HCT116 (cell line): ENCODE results near the gene SCRN2. TPM values are rescaled to one million over a fixed set of nuclear protein-coding genes. Genes with fewer than 3 reads are reported as not detected.
A peak's percentile ranks its signal among the peaks of the same experiment; 100 is the strongest.

ENCODE experiments used
- ATAC-seq: fragments of 200-7000 bp; cut with Tn5 transposase; 2 replicates; pipeline ENCODE4 v1.9.1; 2020; ENCODE audit warnings: mild to moderate bottlenecking, moderate library complexity
- BruUV-seq: library from RNA; stranded (reverse); fragments of 400-500 nt; replicated peaks from 2 replicates; lab custom pipeline; 2021; lab: Mats Ljungman, UMichigan
- CTCF ChIA-PET: fragments of 300-600 bp; sonication (Branson Sonifier 250); formaldehyde crosslinking; loops from one replicate; lab custom pipeline; 2021; ENCODE audit warnings: antibody characterized with exemption; lab: Charles Lee
- POLR2A ChIA-PET: fragments of 300-600, 350-600 bp; sonication (Branson Sonifier 250); formaldehyde crosslinking; loops from one replicate; lab custom pipeline; 2021; ENCODE audit warnings: antibody characterized with exemption; lab: Charles Lee
- RAD21 ChIA-PET, 2 experiments: fragments of 300-600 bp; sonication (Branson Sonifier 250); formaldehyde crosslinking; loops; one replicate each; lab custom pipeline; 2023; ENCODE audit warnings: low total read pairs in 2 of 2; ENCODE audit not compliant: uncharacterized antibody in 2 of 2, unreplicated experiment in 2 of 2, low non-redundant PET in 1 of 2; lab: Charles Lee
- DNase-seq: peaks from one replicate; pipeline ENCODE4 v3.0.0-alpha.2; 2010; ENCODE audit warnings: low read depth, low spot score
- H2AFZ ChIP-seq: fragments of 200-600 bp; shearing (Covaris generic), sonication (generic); 2 replicates; pipeline ENCODE4 v1.6.1; 2017; ENCODE audit warnings: low read depth, mixed run types, mixed read lengths, antibody characterized with exemption, low read length; ENCODE audit not compliant: poor library complexity, severe bottlenecking
- H3K27ac ChIP-seq: 2 replicates; pipeline ENCODE4 v1.5.1; 2012; ENCODE audit warnings: low read depth, low read length
- H3K27me3 ChIP-seq: fragments of 200-600 bp; sonication (generic); 2 replicates; pipeline ENCODE4 v1.6.1; 2016; ENCODE audit warnings: mixed run types, low read length, mixed read lengths; ENCODE audit not compliant: insufficient read depth
- H3K36me3 ChIP-seq, 2 experiments: fragments of 200-500 bp in 1 of 2; fragments of 200-600 bp in 1 of 2; sonication (Bioruptor generic) in 1 of 2; sonication (generic) in 1 of 2; 2 replicates each; pipeline versions ENCODE4 v1.5.1 to v1.6.1; 2014 to 2016; ENCODE audit warnings: low read length in 2 of 2, inconsistent platforms in 1 of 2, mixed read lengths in 1 of 2, mixed run types in 1 of 2; ENCODE audit not compliant: insufficient read depth in 2 of 2, control insufficient read depth in 1 of 2
- H3K4me1 ChIP-seq, 2 experiments: fragments of 200-600 bp in 1 of 2; sonication (generic) in 1 of 2; 2 replicates each; pipeline versions ENCODE4 v1.5.1 to v1.6.1; 2012 to 2017; ENCODE audit warnings: low read length in 2 of 2, inconsistent platforms in 1 of 2, mild to moderate bottlenecking in 1 of 2, mixed read lengths in 1 of 2, mixed run types in 1 of 2, moderate library complexity in 1 of 2; ENCODE audit not compliant: insufficient read depth in 2 of 2, control insufficient read depth in 1 of 2
- H3K4me2 ChIP-seq: fragments of 200-600 bp; sonication (generic); 2 replicates; pipeline ENCODE4 v1.6.1; 2017; ENCODE audit warnings: mixed run types, low read length, mixed read lengths
- H3K4me3 ChIP-seq, 2 experiments: fragments of 200-600 bp in 1 of 2; sonication (generic) in 1 of 2; replicated peaks in 1 of 2; 2 replicates each; pipeline ENCODE4 v1.5.1; 2011 to 2016; ENCODE audit warnings: low read length in 2 of 2, control low read depth in 1 of 2, low read depth in 1 of 2, mild to moderate bottlenecking in 1 of 2, mixed read lengths in 1 of 2, mixed run types in 1 of 2
- H3K79me2 ChIP-seq: fragments of 200-600 bp; sonication (generic); 2 replicates; pipeline ENCODE4 v1.6.1; 2017; ENCODE audit warnings: mild to moderate bottlenecking, mixed run types, low read length, moderate library complexity, mixed read lengths; ENCODE audit not compliant: insufficient read depth
- H3K9ac ChIP-seq: fragments of 200-600 bp; sonication (generic); 2 replicates; pipeline ENCODE4 v1.6.1; 2016; ENCODE audit warnings: low read length, mixed read lengths
- H3K9me2 ChIP-seq: fragments of 200-600 bp; sonication (generic), shearing (Covaris generic); 2 replicates; pipeline ENCODE4 v1.6.1; 2017; ENCODE audit warnings: mixed run types, mild to moderate bottlenecking, moderate library complexity; ENCODE audit not compliant: insufficient read depth
- H3K9me3 ChIP-seq, 2 experiments: fragments of 200-500 bp in 1 of 2; fragments of 200-600 bp in 1 of 2; sonication (Bioruptor generic) in 1 of 2; sonication (generic) in 1 of 2; 2 replicates each; pipeline ENCODE4 v1.6.1; 2014 to 2017; ENCODE audit warnings: low read length in 2 of 2, mixed read lengths in 2 of 2, inconsistent platforms in 1 of 2, low read depth in 1 of 2, mild to moderate bottlenecking in 1 of 2, mixed run types in 1 of 2, moderate library complexity in 1 of 2; ENCODE audit not compliant: control insufficient read depth in 1 of 2, insufficient read depth in 1 of 2
- H4K20me1 ChIP-seq: fragments of 200-600 bp; sonication (generic), shearing (Covaris generic); 2 replicates; pipeline ENCODE4 v1.6.1; 2017; ENCODE audit warnings: mixed run types, mild to moderate bottlenecking, moderate library complexity; ENCODE audit not compliant: insufficient read depth
- FOSL1 ChIP-seq: IDR thresholded peaks from 2 replicates; pipeline ENCODE4 v1.6.1; 2012; ENCODE audit warnings: low read depth
- POLR2A ChIP-seq: IDR thresholded peaks from 2 replicates; pipeline ENCODE4 v1.7.0; 2011; ENCODE audit warnings: borderline replicate concordance; ENCODE audit not compliant: insufficient read depth, insufficient read length; ENCODE audit errors: extremely low read depth
- SIN3A ChIP-seq: IDR thresholded peaks from 2 replicates; pipeline ENCODE4 v1.6.1; 2012; ENCODE audit warnings: low read depth
- SP1 ChIP-seq: IDR thresholded peaks from 2 replicates; pipeline ENCODE4 v1.6.1; 2012; ENCODE audit warnings: low read depth
- intact Hi-C: fragments of 100-400 bp; cut with micrococcal nuclease; formaldehyde crosslinking; loops from 2 replicates; pipeline ENCODE4 v1.10.0; 2022
- total RNA-seq: library from RNA; stranded (reverse); gene quantifications from one replicate; pipeline ENCODE4 v1.2.1, GENCODE V29; 2021; ENCODE audit not compliant: unreplicated experiment
- TF ChIP-seq, protein P1 (sequence below), 3 experiments: fragments of 200-600 bp in 1 of 3; sonication (generic) in 1 of 3; IDR thresholded peaks in 2 of 3; conservative IDR thresholded peaks in 1 of 3; 2 replicates each; pipeline ENCODE4 v1.5.1; 2012 to 2017; ENCODE audit warnings: low read depth in 2 of 3, low read length in 2 of 3, antibody characterized with exemption in 1 of 3, borderline replicate concordance in 1 of 3, control low read depth in 1 of 3, mild to moderate bottlenecking in 1 of 3, mixed read lengths in 1 of 3, mixed run types in 1 of 3, moderate library complexity in 1 of 3; ENCODE audit not compliant: insufficient read depth in 1 of 3
- TF ChIP-seq, protein P2 (sequence below): IDR thresholded peaks from 2 replicates; pipeline ENCODE4 v1.6.1; 2012

SCRN2 gene
- total RNA-seq, 1 experiment from 2014 or later: 53.2 TPM

DNA sequence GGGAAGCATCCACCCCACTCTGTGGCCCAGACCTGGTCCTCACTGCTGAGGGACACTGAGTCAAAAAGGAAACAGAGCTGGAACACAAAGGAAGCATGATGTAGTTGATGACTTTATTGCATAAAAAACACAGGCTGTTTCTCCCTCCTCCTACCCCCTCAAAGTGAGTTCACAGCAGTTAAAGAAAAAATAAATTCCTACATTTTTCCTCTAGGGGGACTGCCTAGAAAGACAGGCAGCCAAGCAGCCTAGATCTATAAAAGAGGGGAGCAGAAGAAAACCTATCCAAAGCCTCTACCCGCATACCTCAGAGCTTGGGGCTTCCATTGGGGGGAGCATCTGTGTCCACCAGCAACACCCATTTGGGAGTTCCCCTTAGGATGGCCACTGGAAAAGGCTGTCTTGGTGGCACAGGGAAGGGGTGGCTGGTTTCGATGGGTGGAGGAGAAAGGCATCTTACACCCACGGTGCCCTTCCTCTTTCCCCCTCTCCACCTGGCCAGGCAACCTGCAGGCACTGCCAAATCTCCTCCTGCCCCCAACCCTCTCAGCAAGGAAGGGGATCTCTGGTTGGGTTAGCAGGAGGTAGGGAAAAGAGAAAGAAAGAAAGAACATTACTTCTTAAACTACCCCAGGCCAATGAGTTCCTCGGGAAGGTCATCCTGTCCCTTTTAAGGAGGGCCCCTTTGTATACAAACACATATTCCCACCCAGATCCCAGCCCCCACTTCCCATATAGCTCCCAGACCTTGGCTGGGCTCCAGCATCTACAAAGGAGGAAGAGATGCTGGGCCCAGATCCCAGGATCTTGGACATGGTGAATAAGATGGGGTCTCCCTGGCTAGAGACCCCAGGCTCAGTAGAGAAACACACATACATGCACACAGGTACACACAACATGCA lies 4.0 kb upstream of the SCRN2 start:
- DNase-seq: no peak
- no peak overlapping the region for H3K4me2 ChIP-seq
- ChIA-PET POLR2A (interaction anchor here (3.6 kb wide), 1 partner anchor 50 kb away, joined by 19 read pairs; the partner anchor contains the start of gene SP2), CTCF (interaction anchor here (0.8 to 12.6 kb wide), 6 partner anchors 14 to 172 kb away, joined by 3 to 393 read pairs (median 20); partner anchors contain the start of genes LRRC46, MRPL10 and SP2)
- no peak overlapping the region for H3K9ac ChIP-seq
- H2AFZ ChIP-seq: no peak overlapping the region
- H4K20me1 ChIP-seq: no peaks in the 10 kb centered on the region
- intact Hi-C loops: loop anchor here (5.0 kb wide), 1 partner anchor 287 kb away; no protein-coding TSS in a partner anchor
- no peaks in the 10 kb centered on the region for H3K27me3 ChIP-seq
- H3K9me2 ChIP-seq: no peaks in the 10 kb centered on the region
- no peak overlapping the region for H3K27ac ChIP-seq
- peaks cover 32 to 58% of the 10 kb centered on the region in 2 experiments for H3K4me1 ChIP-seq
- H3K79me2 ChIP-seq: peaks cover 17% of the 10 kb centered on the region; the same call in 1 of the 2 replicates
- no peaks in the 10 kb centered on the region for H3K9me3 ChIP-seq
- no peak overlapping the region for H3K4me3 ChIP-seq
- no peak for TF ChIP-seq POLR2A
- TF ChIP-seq, protein P1, sequence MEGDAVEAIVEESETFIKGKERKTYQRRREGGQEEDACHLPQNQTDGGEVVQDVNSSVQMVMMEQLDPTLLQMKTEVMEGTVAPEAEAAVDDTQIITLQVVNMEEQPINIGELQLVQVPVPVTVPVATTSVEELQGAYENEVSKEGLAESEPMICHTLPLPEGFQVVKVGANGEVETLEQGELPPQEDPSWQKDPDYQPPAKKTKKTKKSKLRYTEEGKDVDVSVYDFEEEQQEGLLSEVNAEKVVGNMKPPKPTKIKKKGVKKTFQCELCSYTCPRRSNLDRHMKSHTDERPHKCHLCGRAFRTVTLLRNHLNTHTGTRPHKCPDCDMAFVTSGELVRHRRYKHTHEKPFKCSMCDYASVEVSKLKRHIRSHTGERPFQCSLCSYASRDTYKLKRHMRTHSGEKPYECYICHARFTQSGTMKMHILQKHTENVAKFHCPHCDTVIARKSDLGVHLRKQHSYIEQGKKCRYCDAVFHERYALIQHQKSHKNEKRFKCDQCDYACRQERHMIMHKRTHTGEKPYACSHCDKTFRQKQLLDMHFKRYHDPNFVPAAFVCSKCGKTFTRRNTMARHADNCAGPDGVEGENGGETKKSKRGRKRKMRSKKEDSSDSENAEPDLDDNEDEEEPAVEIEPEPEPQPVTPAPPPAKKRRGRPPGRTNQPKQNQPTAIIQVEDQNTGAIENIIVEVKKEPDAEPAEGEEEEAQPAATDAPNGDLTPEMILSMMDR (IDR thresholded peaks at IDR 0.05 in 2 of 3, conservative IDR thresholded peaks at IDR 0.05 in 1 of 3; ENCODE audit: borderline replicate concordance in 1 of 3, insufficient read depth in 1 of 3, low read depth in 2 of 3, low read length in 2 of 3): peak in 2 of 3 experiments; percentile 36 to 60; a peak in 5 of 6 replicates
- TF ChIP-seq FOSL1: no peak
- TF ChIP-seq, protein P2, sequence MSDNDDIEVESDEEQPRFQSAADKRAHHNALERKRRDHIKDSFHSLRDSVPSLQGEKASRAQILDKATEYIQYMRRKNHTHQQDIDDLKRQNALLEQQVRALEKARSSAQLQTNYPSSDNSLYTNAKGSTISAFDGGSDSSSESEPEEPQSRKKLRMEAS: no peak
- no peak for TF ChIP-seq SP1
- no peak for TF ChIP-seq SIN3A
- TF ChIP-seq, all 23 proteins: peak for 1
- no peak for ATAC-seq
- H3K36me3 ChIP-seq: no peaks in the 10 kb centered on the region; a peak in 1 of 4 replicates
- RAD21 ChIA-PET: interaction anchor here in 1 of 2 experiments (0.6 to 4.5 kb wide), 2 partner anchors 45 to 50 kb away, joined by 3 to 43 read pairs; no protein-coding TSS in a partner anchor
- BruUV-seq: no TSS peak
